BE2C (cell line): ENCODE measurements around the gene KCTD15.

Source experiments
- DNase-seq: peaks from one replicate; pipeline ENCODE4 v3.0.0-alpha.2; 2020
- H3K27me3 ChIP-seq: fragments of 250-450 bp; sonication (Bioruptor Pico); 2 replicates; pipeline ENCODE4 v1.5.1; 2020; ENCODE audit warnings: mild to moderate bottlenecking
- H3K36me3 ChIP-seq: fragments of 250-450 bp; sonication (Bioruptor Pico); 2 replicates; pipeline ENCODE4 v1.5.1; 2020; ENCODE audit warnings: mild to moderate bottlenecking
- H3K4me1 ChIP-seq: fragments of 250-450 bp; sonication (Bioruptor Pico); 2 replicates; pipeline ENCODE4 v1.5.1; 2020
- H3K4me3 ChIP-seq: 2 replicates; pipeline ENCODE4 v1.5.1; 2011; ENCODE audit warnings: low read depth, low read length
- H3K9me3 ChIP-seq: fragments of 250-450 bp; sonication (Bioruptor Pico); 2 replicates; pipeline ENCODE4 v1.5.1; 2020
- CTCF ChIP-seq: IDR thresholded peaks from 2 replicates; pipeline ENCODE4 v1.5.1; 2012; ENCODE audit warnings: mild to moderate bottlenecking, low read depth, low read length

Gene KCTD15

DNA sequence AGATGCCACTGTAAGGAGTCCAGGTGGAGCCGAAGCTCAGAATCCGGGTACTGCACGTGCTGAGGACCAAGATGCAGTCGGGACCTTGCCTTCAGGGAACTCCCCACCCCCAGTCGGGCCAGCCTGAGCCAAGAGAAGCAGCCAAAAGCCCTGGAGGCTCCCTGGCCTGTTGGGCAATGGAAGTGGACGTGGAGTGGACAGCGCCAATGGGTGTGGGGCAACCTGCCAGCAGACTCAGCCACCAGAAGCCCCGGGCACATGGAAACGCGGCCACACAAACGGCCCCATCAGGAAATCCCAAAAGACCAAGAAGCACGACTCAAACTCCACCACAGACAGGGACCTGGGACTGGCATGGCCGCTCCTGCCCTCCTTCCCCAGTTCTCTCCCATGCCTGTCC is 30.0 kb upstream of the KCTD15 start:
- no peak for DNase-seq
- Histone ChIP-seq H3K27me3 (no peaks in the 10 kb centered on the region), H3K4me1 (peaks cover 17% of the 10 kb centered on the region), H3K36me3 (no peaks in the 10 kb centered on the region), H3K9me3 (no peaks in the 10 kb centered on the region), H3K4me3 (no peak overlapping the region)
- no peak for TF ChIP-seq CTCF

DNA sequence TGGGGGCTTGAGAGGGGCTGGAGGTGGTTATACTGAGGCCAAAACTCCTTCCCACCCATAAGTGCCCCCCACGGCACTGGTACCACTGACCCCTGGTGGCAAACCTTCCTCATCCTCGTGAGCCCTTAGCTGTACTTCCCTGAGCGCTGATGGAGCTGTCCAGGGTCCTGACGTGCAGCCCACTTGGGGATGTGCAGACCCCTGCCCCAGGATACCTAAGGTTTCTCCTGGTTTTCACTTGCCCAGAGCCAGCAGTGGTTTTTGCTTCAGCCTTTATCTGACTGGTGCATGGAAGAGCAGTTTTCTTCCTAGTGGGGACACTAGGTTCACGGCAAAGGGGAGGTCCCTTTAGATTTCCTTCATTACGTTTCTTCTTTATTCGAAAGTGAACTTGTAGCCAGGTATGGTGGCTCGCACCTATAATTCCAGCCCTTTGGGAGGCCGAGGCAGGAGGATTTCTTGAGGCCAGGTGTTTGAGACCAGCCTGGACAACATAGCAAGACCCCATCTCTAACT is 28.7 kb upstream of the KCTD15 start:
- no peak for DNase-seq
- peak; percentile 25; the same call in 1 of the 2 replicates for TF ChIP-seq CTCF
- Histone ChIP-seq H3K4me1 (peaks cover 17% of the 10 kb centered on the region), H3K9me3 (no peaks in the 10 kb centered on the region), H3K4me3 (no peak overlapping the region), H3K36me3 (peaks cover 4% of the 10 kb centered on the region; the same call in 1 of the 2 replicates), H3K27me3 (no peaks in the 10 kb centered on the region)

DNA sequence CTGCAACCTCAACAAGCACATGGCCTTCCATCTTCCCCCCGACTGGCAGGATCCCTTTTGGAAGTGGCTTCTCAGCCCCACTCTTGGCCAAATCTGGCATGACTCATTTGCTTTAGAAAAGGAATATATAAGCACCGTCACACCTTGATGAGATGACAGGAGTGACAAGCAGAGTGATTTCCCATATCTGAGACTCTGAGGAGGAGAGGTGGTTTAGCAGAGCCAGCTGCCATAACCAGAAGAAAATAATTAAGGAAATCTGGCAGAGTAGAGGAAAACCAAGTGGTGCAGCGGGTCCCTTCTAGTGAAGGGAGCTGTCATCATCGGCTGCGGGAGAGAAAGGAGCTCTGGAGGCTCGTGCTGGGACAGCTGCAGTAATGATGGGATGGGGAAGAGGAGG is 27.5 kb upstream of the KCTD15 start:
- Histone ChIP-seq H3K9me3 (no peaks in the 10 kb centered on the region), H3K4me3 (no peak overlapping the region), H3K4me1 (peaks cover 14% of the 10 kb centered on the region), H3K27me3 (no peaks in the 10 kb centered on the region), H3K36me3 (peaks cover 4% of the 10 kb centered on the region; the same call in 1 of the 2 replicates)
- DNase-seq: no peak
- TF ChIP-seq CTCF: no peak

DNA sequence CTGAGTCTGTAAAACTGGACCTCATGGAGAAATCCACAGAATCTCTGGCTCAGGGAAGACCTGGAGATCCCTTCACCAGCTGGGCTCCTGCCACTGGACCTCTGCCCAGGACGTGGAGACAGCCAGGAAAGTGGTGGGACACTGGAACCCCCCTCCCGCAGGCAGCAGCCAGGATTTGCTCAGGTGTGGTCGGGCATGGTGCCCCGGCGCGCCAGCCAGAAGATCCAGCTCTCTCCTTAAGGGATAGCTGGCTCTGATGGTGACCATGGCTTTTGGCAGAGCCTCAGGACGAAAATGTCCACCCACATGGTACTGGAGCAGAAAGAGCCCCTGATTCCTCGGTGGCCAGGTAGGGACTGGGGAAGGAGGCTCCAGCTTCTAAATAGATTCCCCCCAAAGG is 26.6 kb upstream of the KCTD15 start:
- peaks cover 13% of the 10 kb centered on the region for H3K4me1 ChIP-seq
- no peak for DNase-seq
- peaks cover 4% of the 10 kb centered on the region; the same call in 1 of the 2 replicates for H3K36me3 ChIP-seq
- no peak overlapping the region for H3K4me3 ChIP-seq
- no peaks in the 10 kb centered on the region for H3K9me3 ChIP-seq
- TF ChIP-seq CTCF: no peak
- no peaks in the 10 kb centered on the region for H3K27me3 ChIP-seq

DNA sequence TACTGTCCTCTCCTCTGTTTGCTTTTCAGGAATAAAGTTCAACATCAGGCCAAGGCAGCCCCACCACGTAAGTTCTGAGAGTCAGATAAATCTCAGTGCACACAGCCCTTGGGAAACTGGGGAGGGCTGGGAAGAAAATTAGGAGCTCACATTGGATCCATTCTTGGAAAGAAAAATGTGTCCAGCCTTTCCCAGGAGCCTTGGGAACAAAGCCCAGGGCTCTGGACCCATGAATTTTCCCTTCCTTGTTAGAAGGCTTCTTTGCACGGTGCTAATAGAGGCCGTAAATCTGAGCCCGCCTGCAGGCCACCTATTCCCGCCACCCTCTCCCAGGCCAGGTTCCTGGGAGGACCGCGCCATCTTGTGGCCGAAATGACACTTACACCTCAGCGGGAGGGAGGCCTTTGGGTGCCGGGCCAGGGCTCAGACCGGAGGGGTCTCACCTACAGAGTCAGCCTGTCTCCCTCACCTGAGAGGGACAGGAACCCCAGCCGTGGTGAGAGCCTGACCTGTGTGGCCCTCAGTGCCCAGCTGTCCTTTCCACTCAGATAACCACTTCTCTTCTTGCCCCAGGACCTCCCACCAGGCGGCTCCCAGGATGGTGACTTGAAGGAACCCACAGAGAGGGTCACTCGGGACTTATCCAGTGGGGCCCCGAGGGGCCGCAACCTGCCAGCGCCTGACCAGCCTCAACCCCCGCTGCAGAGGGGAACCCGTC is 25.1 kb upstream of the KCTD15 start:
- TF ChIP-seq CTCF: peak; percentile 86
- H3K27me3 ChIP-seq: no peaks in the 10 kb centered on the region
- H3K4me1 ChIP-seq: peaks cover 13% of the 10 kb centered on the region
- H3K36me3 ChIP-seq: peaks cover 4% of the 10 kb centered on the region; the same call in 1 of the 2 replicates
- H3K4me3 ChIP-seq: no peak overlapping the region
- peak; percentile 87 for DNase-seq
- no peaks in the 10 kb centered on the region for H3K9me3 ChIP-seq
